MM.1S (cell line): ENCODE measurements around the gene SORD.

ENCODE experiments used
- DNase-seq: peaks from one replicate; pipeline ENCODE4 v3.0.0-alpha.2; 2015
- H2AFZ ChIP-seq: fragments of 300-600 bp; sonication (generic); 2 replicates; pipeline ENCODE4 v1.6.0; 2016; ENCODE audit warnings: antibody characterized with exemption, low read length
- H3F3A ChIP-seq: fragments of 300-600 bp; sonication (generic); 2 replicates; pipeline ENCODE4 v1.6.1; 2016; ENCODE audit warnings: mild to moderate bottlenecking, antibody characterized with exemption, low read length, moderate library complexity, mixed read lengths; ENCODE audit not compliant: insufficient read depth
- H3K27ac ChIP-seq: fragments of 300-600 bp; sonication (generic); 2 replicates; pipeline ENCODE4 v1.5.1; 2016; ENCODE audit warnings: mild to moderate bottlenecking, low read length
- H3K27me3 ChIP-seq: fragments of 300-600 bp; sonication (generic); replicated peaks from 2 replicates; pipeline ENCODE4 v1.6.0; 2016; ENCODE audit warnings: low read length; ENCODE audit not compliant: insufficient read depth
- H3K36me3 ChIP-seq: fragments of 300-600 bp; sonication (generic); replicated peaks from 2 replicates; pipeline ENCODE4 v1.6.1; 2016; ENCODE audit warnings: mild to moderate bottlenecking, low read length, mixed read lengths; ENCODE audit not compliant: insufficient read depth
- H3K4me1 ChIP-seq: fragments of 300-600 bp; sonication (generic); 2 replicates; pipeline ENCODE4 v1.6.1; 2016; ENCODE audit warnings: low read length, mixed read lengths
- H3K4me2 ChIP-seq: fragments of 300-600 bp; sonication (generic); 2 replicates; pipeline ENCODE4 v1.6.0; 2016; ENCODE audit warnings: low read depth, low read length
- H3K4me3 ChIP-seq: fragments of 300-600 bp; sonication (generic); 2 replicates; pipeline ENCODE4 v1.5.1; 2016; ENCODE audit warnings: low read length, mixed read lengths
- H3K79me2 ChIP-seq: fragments of 300-600 bp; sonication (generic); 2 replicates; pipeline ENCODE4 v1.6.1; 2016; ENCODE audit warnings: mixed run types, low read length, mixed read lengths
- H3K9ac ChIP-seq: fragments of 300-600 bp; sonication (generic); 2 replicates; pipeline ENCODE4 v1.6.1; 2016; ENCODE audit warnings: low read length, mixed read lengths
- H3K9me2 ChIP-seq: fragments of 300-600 bp; sonication (generic); replicated peaks from 2 replicates; pipeline ENCODE4 v1.6.1; 2016; ENCODE audit warnings: mild to moderate bottlenecking, low read length, mixed read lengths; ENCODE audit not compliant: insufficient read depth
- H3K9me3 ChIP-seq: fragments of 300-600 bp; sonication (generic); replicated peaks from 2 replicates; pipeline ENCODE4 v1.6.1; 2016; ENCODE audit warnings: mild to moderate bottlenecking, low read length, mixed read lengths; ENCODE audit not compliant: insufficient read depth
- H4K20me1 ChIP-seq: fragments of 300-600 bp; sonication (generic); 2 replicates; pipeline ENCODE4 v1.6.1; 2016; ENCODE audit warnings: mild to moderate bottlenecking, low read length, moderate library complexity, mixed read lengths; ENCODE audit not compliant: insufficient read depth
- EZH2 ChIP-seq: fragments of 300-600 bp; sonication (generic); optimal IDR thresholded peaks from 2 replicates; pipeline ENCODE3; 2017; ENCODE audit warnings: low read depth, mild to moderate bottlenecking, antibody characterized with exemption, low read length, mixed read lengths
- EZH2phosphoT487 ChIP-seq: fragments of 300-600 bp; sonication (generic); IDR thresholded peaks from 2 replicates; pipeline ENCODE4 v1.6.1; 2018; ENCODE audit warnings: antibody characterized with exemption, low read length
- TF ChIP-seq, protein P1 (sequence below): fragments of 300-600 bp; sonication (generic); IDR thresholded peaks from 2 replicates; pipeline ENCODE4 v1.5.1; 2016; ENCODE audit warnings: antibody characterized with exemption, low read length, mixed read lengths

The SORD gene

DNA sequence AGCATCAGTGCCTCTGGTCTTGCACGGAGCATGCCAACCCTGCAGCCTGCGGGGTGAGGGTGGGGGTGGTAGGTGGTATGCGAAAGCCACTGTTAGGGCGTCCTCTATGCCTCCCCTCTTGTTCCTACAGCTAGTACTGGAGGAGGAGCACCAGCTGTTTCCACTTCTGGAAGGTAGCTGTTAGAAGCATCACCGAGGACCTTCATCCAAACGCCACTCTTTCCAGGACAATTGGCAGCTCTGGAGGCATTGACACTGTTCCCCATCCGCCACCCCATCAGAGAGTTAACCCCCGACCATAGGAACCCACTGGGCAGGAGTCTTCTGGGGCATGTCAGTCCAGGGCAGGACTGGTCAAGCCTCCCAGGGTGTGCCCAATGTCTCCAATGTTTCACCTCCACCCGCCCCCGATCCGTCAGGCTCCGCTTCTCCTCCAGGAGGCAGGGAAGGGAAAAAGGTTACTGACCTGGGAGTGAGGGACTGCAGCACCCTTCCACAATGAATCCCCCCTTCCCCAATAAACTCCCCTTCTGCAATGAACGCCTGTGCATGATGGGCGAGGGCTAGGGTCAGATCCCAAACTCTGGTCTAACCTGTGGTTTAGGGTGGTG is 90.5 kb downstream of the SORD start:
- Histone ChIP-seq H3K9me3 (no peaks in the 10 kb centered on the region), H3F3A (no peaks in the 10 kb centered on the region), H3K27me3 (peaks cover 61% of the 10 kb centered on the region), H3K4me2 (peak overlapping the region; percentile 48; the same call in 1 of the 2 replicates), H3K9ac (no peak overlapping the region), H3K9me2 (no peaks in the 10 kb centered on the region), H3K4me1 (no peaks in the 10 kb centered on the region), H3K79me2 (no peaks in the 10 kb centered on the region), H4K20me1 (no peaks in the 10 kb centered on the region), H3K27ac (no peak overlapping the region), H3K36me3 (no peaks in the 10 kb centered on the region), H2AFZ (no peak overlapping the region), H3K4me3 (peak overlapping the region; percentile 24; the same call in 1 of the 2 replicates)
- DNase-seq, result no peak
- TF ChIP-seq EZH2phosphoT487, result no peak
- no peak for TF ChIP-seq EZH2
- TF ChIP-seq, protein P1, sequence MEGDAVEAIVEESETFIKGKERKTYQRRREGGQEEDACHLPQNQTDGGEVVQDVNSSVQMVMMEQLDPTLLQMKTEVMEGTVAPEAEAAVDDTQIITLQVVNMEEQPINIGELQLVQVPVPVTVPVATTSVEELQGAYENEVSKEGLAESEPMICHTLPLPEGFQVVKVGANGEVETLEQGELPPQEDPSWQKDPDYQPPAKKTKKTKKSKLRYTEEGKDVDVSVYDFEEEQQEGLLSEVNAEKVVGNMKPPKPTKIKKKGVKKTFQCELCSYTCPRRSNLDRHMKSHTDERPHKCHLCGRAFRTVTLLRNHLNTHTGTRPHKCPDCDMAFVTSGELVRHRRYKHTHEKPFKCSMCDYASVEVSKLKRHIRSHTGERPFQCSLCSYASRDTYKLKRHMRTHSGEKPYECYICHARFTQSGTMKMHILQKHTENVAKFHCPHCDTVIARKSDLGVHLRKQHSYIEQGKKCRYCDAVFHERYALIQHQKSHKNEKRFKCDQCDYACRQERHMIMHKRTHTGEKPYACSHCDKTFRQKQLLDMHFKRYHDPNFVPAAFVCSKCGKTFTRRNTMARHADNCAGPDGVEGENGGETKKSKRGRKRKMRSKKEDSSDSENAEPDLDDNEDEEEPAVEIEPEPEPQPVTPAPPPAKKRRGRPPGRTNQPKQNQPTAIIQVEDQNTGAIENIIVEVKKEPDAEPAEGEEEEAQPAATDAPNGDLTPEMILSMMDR, result no peak

DNA sequence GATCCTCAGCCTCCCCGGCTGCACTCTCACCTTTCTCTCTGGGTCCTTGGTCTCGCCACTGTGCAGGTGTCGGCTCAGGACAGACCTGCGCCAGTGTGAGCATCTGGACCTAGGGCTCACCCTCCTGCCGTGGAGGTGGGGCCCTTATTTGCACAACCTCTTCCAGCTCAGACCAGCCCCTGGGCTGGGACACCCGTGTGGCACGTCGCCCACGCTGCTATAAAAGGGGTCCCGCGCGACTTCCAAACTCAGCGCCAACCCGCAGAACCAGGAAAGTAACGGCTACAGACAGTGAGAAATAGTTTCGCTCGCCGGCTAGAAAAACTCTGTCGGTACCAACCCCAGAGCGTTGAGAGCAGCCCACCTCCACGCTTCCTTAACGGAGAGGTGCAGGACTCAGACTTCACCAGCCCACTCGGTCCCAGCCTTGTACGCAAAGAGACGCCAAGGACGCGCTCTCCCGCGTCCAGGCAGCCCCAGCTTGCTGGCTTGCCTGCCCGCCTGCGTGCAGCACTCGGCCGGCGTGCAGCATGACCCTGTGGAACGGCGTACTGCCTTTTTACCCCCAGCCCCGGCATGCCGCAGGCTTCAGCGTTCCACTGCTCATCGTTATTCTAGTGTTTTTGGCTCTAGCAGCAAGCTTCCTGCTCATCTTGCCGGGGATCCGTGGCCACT is 91.2 kb downstream of the SORD start, which contains the start of the genes DUOX2 and DUOXA2:
Gene DUOX2, minus strand, starts transcription at position 97 of the 675 bp plus-strand sequence. CDS start 761 bp downstream, outside the sequence.
Gene DUOXA2, plus strand, starts transcription at position 251 of the 675 bp plus-strand sequence. Its CDS starts 280 bp downstream, at position 531.
- peak; percentile 31 for DNase-seq
- no peak within 1 kb of the TSS for H3K27ac ChIP-seq
- no peak within 1 kb of the TSS for H3K9ac ChIP-seq
- H3K27me3 ChIP-seq, result peaks cover 61% of the 10 kb centered on the region
- peak within 1 kb of the TSS; percentile 48; the same call in 1 of the 2 replicates for H3K4me2 ChIP-seq
- 0 out of 2 replicates have a peak within 1 kb of the TSS, but pooled peaks have one; percentile 22 for H2AFZ ChIP-seq
- no peaks in the 10 kb centered on the region for H3K4me1 ChIP-seq
- no peaks in the 10 kb centered on the region for H3K9me3 ChIP-seq
- H3K36me3 ChIP-seq, result no peaks in the 10 kb centered on the region
- no peaks in the 10 kb centered on the region for H3K9me2 ChIP-seq
- H3K4me3 ChIP-seq, result peak within 1 kb of the TSS; percentile 24
- no peaks in the 10 kb centered on the region for H3F3A ChIP-seq
- H4K20me1 ChIP-seq, result no peaks in the 10 kb centered on the region
- TF ChIP-seq, protein P1, result no peak
- TF ChIP-seq EZH2 (no peak), EZH2phosphoT487 (no peak)
- H3K79me2 ChIP-seq, result no peaks in the 10 kb centered on the region

DNA sequence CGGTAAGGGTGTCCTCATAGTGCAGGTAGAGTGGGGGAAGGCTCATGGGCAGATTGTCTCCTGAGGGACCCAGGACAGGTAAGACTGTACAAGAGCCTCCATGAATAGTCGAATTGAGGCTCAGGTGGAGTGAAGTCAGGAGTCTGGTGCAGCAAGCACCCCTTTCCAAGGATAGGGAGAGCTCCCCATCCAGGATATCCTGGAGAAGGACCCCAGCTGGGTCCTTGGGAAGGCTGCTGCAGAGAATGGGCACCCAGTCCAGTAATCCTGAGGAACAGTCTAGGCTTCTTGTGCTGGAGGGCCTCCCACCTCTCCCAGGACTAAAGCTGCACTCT is 91.7 kb downstream of the SORD start:
- H3K4me1 ChIP-seq, result no peaks in the 10 kb centered on the region
- H3F3A ChIP-seq, result no peaks in the 10 kb centered on the region
- no peaks in the 10 kb centered on the region for H3K9me3 ChIP-seq
- H3K79me2 ChIP-seq, result no peaks in the 10 kb centered on the region
- H3K4me3 ChIP-seq, result no peak overlapping the region
- H3K27ac ChIP-seq, result no peak overlapping the region
- H2AFZ ChIP-seq, result no peak overlapping the region
- peaks cover 61% of the 10 kb centered on the region for H3K27me3 ChIP-seq
- no peak for DNase-seq
- TF ChIP-seq, protein P1, result no peak
- TF ChIP-seq EZH2phosphoT487 (no peak), EZH2 (no peak)
- no peaks in the 10 kb centered on the region for H3K36me3 ChIP-seq
- H3K9me2 ChIP-seq, result no peaks in the 10 kb centered on the region
- peak overlapping the region; percentile 48; the same call in 1 of the 2 replicates for H3K4me2 ChIP-seq
- no peak overlapping the region for H3K9ac ChIP-seq
- no peaks in the 10 kb centered on the region for H4K20me1 ChIP-seq
